ENCODE measurements around the gene RPL28. TPM values are rescaled to one million over a fixed set of nuclear protein-coding genes. Genes with fewer than 3 reads are reported as not detected.
"Not testable (repeated sequence)": the region's sequence is repeated elsewhere in the genome, so short reads cannot be mapped to it uniquely, and the experiment has no call there.

Gene RPL28
- total and polyA plus RNA-seq, 2 of the 13 experiments (the other 11 are each of a cell fraction or from before 2014, with no cell fraction given), result 105 to 420 TPM

DNA sequence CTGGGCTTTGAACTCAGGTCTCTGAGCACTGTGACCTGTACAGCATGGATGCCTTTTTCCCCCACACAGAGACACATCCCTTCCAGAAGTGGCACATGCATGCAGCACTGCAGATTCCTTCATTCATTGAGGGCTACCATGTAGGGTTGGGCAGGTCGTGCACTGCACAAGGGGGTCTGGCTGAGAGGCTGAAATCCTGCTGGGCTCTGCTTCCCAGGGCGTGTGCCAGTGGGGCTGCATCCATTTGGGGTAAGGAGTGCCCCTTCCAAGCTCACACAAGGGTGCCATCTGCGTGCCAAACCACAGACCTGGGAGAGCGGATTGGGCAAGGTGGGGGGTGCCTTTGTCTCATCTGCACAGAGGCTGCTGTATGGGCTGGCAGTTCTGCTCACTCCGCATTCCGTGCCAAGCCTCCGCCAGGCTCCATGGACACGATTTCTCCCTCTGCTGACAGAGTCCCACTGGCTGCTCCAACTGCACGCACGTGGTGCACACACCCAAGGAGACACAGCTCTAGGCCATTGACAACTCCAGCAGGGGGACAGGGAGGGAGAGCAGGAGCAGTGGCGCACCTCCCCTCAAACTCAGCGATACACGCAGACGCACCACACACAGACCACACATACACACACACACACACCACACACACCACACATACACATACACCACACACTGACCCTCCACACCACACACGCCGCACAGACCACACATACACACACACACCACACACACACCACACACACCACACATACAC is 61.9 kb downstream of the RPL28 start (continued):
- TF ChIP-seq ARHGAP35 (CRISPR knock-in tag; IDR thresholded peaks at IDR 0.05; ENCODE audit: borderline replicate concordance) (no peak), SRSF1 (optimal IDR thresholded peaks at IDR 0.05; ENCODE audit: low read depth, low read length) (no peak)
- TF ChIP-seq, protein P1, sequence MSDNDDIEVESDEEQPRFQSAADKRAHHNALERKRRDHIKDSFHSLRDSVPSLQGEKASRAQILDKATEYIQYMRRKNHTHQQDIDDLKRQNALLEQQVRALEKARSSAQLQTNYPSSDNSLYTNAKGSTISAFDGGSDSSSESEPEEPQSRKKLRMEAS (IDR thresholded peaks at IDR 0.05), result peak; percentile 44; the same call in 1 of the 2 replicates
- TF ChIP-seq, protein P2, sequence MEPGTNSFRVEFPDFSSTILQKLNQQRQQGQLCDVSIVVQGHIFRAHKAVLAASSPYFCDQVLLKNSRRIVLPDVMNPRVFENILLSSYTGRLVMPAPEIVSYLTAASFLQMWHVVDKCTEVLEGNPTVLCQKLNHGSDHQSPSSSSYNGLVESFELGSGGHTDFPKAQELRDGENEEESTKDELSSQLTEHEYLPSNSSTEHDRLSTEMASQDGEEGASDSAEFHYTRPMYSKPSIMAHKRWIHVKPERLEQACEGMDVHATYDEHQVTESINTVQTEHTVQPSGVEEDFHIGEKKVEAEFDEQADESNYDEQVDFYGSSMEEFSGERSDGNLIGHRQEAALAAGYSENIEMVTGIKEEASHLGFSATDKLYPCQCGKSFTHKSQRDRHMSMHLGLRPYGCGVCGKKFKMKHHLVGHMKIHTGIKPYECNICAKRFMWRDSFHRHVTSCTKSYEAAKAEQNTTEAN (CRISPR knock-in tag; conservative IDR thresholded peaks at IDR 0.05), result no peak

DNA sequence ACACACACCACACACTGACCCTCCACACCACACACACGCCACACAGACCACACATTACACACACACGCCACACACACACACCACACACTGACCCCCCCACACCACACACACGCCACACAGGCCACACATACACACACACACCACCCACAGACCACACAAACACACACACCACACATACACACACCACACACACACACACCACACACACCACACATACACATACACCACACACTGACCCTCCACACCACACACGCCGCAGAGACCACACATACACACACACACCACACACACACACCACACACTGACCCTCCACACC is 62.4 kb downstream of the RPL28 start:
- peaks cover 3 to 48% of the 10 kb centered on the region in 2 experiments; a peak in 4 of 5 replicates for H3K27me3 ChIP-seq (ENCODE audit: control insufficient read depth in 1 of 2, insufficient read depth in 2 of 2, low read length in 2 of 2)
- H3K79me2 ChIP-seq (ENCODE audit: insufficient read depth, low read length); H3K36me3 ChIP-seq (replicated peaks in 1 of 2; ENCODE audit: control insufficient read depth in 1 of 2, insufficient read depth in 2 of 2, low read length in 2 of 2); H3K4me1 ChIP-seq (ENCODE audit: insufficient read depth, low read length); H3K4me3 ChIP-seq (replicated peaks in 1 of 3; ENCODE audit: insufficient read depth in 1 of 3, low read depth in 2 of 3, low read length in 3 of 3); H3K4me2 ChIP-seq (ENCODE audit: low read depth, low read length); in situ Hi-C loops (cut with HindIII; ENCODE audit: extremely low pct_ligation_motif_present, low pct_unique_long_range_greater_than_20kb); POLR2A ChIA-PET; ATAC-seq; H3K9me3 ChIP-seq (ENCODE audit: low read length); CTCF ChIA-PET (ENCODE audit: low intra/inter-chr PET ratio, low total read pairs); DNase-seq (ENCODE audit: low spot score); H4K20me1 ChIP-seq (ENCODE audit: insufficient read depth, low read length); H2AFZ ChIP-seq (ENCODE audit: low read length); intact Hi-C loops (cut with micrococcal nuclease; ENCODE audit: unreplicated experiment); BruUV-seq (replicated peaks); H3K9ac ChIP-seq (ENCODE audit: insufficient read depth, low read depth, low read length); FAIRE-seq; H3K27ac ChIP-seq (ENCODE audit: extremely low read length, insufficient read depth, low read length): not testable (repeated sequence)
- 80% methylated on average over 5 of the region's 5 CpGs for WGBS (ENCODE audit: low lambda C conversion rate)
- TF ChIP-seq, protein P3, sequence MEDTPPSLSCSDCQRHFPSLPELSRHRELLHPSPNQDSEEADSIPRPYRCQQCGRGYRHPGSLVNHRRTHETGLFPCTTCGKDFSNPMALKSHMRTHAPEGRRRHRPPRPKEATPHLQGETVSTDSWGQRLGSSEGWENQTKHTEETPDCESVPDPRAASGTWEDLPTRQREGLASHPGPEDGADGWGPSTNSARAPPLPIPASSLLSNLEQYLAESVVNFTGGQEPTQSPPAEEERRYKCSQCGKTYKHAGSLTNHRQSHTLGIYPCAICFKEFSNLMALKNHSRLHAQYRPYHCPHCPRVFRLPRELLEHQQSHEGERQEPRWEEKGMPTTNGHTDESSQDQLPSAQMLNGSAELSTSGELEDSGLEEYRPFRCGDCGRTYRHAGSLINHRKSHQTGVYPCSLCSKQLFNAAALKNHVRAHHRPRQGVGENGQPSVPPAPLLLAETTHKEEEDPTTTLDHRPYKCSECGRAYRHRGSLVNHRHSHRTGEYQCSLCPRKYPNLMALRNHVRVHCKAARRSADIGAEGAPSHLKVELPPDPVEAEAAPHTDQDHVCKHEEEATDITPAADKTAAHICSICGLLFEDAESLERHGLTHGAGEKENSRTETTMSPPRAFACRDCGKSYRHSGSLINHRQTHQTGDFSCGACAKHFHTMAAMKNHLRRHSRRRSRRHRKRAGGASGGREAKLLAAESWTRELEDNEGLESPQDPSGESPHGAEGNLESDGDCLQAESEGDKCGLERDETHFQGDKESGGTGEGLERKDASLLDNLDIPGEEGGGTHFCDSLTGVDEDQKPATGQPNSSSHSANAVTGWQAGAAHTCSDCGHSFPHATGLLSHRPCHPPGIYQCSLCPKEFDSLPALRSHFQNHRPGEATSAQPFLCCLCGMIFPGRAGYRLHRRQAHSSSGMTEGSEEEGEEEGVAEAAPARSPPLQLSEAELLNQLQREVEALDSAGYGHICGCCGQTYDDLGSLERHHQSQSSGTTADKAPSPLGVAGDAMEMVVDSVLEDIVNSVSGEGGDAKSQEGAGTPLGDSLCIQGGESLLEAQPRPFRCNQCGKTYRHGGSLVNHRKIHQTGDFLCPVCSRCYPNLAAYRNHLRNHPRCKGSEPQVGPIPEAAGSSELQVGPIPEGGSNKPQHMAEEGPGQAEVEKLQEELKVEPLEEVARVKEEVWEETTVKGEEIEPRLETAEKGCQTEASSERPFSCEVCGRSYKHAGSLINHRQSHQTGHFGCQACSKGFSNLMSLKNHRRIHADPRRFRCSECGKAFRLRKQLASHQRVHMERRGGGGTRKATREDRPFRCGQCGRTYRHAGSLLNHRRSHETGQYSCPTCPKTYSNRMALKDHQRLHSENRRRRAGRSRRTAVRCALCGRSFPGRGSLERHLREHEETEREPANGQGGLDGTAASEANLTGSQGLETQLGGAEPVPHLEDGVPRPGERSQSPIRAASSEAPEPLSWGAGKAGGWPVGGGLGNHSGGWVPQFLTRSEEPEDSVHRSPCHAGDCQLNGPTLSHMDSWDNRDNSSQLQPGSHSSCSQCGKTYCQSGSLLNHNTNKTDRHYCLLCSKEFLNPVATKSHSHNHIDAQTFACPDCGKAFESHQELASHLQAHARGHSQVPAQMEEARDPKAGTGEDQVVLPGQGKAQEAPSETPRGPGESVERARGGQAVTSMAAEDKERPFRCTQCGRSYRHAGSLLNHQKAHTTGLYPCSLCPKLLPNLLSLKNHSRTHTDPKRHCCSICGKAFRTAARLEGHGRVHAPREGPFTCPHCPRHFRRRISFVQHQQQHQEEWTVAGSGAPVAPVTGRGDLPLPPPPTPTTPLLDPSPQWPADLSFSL (CRISPR knock-in tag; IDR thresholded peaks at IDR 0.05), result peak; percentile 96
- TF ChIP-seq HNRNPL (IDR thresholded peaks at IDR 0.05; ENCODE audit: low read depth, low read length), result peak; percentile 61; the same call in 1 of the 2 replicates

Measured in HepG2 (cell line).